NCI-H510A treated with DMSO at 0.1 percent for 48 hours (cell line): ENCODE data around the gene TAOK3.
"Not testable (repeated sequence)": the region's sequence is repeated elsewhere in the genome, so short reads cannot be mapped to it uniquely, and the experiment has no call there.

Experiments used
- DNase-seq: peaks from one replicate; lab custom pipeline; 2025; lab: John Stamatoyannopoulos, UW

TAOK3 gene

DNA sequence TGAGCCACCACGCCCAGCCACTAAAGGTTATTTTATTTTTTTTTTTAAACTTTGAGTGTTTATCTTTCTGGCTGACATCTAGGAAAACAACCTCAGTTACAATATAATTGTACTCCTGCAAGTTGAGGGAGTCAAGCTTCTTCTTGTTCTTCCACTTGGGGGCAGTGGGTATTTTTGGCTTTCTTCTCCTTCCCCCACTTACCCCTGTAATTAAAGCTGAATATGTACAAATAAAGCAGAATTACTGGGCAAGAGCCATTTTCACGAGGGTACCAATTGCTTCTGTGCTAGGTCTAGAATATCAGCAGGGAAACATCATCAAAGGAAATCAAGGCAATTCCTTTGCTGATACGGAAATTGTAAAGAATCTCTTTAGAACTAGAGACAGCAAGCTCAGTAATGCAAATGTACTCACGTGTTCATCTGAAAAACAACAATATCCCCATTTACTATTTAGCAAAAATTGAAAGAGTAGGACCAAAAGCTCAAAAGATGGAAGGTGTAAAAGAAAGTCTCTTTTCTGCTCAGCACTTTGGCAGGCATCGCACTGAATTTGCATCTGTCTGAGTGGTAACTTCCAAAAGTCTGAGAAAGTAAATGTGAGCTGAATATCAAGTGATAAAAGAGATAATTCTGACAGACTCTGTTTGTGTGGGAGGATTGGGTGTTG, 72.8 kb downstream of the TAOK3 start:
- no peak for DNase-seq

GRCh38 chr12:118297284-118297683, 75.4 kb downstream of the TAOK3 start:
- DNase-seq = no peak

GRCh38 chr12:118292836-118293235, 79.9 kb downstream of the TAOK3 start:
- DNase-seq = no peak

- DNase-seq = no peak
These were observed 82.6 kb downstream of the TAOK3 start for GRCh38 chr12:118290130-118290529.

- DNase-seq = no peak
These were observed 84.5 kb downstream of the TAOK3 start for GRCh38 chr12:118288174-118288573.

GRCh38 chr12:118287728-118288127, 85.0 kb downstream of the TAOK3 start:
- no peak for DNase-seq

DNA sequence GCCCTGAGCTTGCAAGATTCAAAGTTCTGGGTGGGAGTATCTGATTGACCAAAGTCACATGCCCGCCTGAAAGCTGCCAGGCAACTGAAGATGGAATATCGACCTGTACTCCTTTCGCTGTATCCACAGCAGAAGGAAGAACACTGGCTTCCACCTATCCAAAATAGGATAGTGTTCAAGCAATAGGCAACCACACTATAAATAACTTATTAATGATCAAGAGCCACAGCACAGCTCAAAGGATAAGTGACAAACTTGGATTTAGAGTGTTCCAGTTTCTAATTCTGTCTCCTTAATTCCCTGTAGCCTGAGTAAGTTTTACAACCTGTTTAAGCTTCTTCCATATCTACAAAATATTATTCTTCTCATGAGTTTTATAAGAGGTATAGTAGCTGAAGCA, 89.9 kb downstream of the TAOK3 start:
- DNase-seq = no peak

DNA sequence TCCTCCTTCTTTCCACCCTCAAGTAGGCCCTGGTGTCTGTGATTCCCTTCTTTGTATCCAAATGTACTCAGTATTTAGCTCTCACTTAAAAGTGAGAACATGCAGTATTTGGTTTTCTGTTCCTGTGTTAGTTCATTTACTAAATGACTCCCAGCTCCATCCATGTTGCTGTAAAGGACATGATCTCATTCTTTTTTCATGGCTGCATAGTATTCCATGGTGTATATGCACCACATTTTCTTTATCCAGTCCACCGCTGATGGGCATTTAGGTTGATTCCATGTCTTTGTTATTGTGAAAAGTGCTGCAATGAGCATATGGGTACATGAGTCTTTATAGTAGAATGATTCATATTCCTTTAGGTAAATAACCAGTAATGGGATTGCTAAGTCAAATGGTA, 94.4 kb downstream of the TAOK3 start:
- not testable (repeated sequence) for DNase-seq

DNA sequence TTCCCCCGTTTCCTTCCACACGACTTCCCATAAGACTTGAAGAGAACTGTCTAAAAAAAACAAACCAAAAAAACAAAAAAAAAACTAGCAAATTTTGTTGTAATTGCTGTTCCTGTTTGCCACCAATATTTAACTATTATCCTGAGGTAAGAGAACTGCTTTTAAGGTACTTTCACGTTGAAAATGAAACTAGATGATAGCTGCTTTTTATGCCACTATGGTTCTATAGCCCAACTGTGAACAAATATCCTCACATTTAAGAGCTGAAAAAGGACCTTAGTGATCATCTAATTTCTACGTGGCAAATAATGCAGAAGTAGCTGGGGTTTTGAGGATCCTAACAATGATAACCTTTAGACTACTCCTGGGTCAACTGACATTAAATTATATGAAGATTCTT, 98.6 kb downstream of the TAOK3 start:
- DNase-seq = no peak

DNA sequence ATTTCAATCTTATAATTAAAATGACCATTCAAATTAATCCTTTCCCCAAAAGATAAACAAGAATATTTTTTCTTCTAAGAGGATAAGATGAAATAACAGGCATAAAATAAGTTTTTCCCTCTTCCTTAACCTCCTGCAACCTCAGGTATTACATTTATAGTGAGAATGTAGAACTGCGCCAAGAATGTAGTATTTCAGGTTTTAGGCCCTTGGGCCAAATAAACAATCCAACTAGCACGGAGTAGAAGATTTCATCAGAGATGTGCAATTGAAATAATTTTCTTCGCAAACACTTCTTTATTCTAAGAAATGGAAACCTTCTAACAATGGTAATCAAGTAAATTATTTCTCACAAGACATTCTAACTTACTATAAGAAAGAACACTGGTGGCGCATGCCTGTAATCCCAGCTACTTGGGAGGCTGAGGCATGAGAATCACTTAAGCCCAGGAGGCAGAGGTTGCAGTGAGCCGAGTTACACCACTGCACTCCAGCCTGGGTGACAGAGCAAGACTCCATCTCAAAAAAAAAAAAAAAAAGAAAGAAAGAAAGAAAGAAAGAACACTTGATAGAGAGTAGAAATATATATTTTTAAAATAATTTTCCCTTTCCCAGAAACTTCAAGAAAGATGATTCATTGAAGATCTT, 100.8 kb downstream of the TAOK3 start:
- no peak for DNase-seq

DNA sequence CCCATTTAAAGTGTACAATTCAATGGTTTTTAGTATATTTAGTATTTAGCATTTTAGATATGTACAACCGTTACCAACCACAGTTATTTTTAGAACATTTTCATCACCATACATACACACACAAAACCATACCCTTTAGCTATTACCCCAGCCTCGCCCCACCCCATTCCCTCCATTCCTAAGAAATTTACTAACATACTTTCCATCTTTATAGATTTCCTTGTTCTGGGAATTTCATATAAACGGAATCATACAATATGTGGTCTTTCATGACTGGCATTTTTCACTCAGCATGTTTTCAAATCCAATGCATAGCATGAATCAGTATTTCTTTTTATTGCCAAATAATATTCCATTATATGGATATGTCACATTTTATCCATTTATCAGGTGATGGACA, 101.5 kb downstream of the TAOK3 start:
- DNase-seq = no peak

- DNase-seq = no peak
These were observed 102.9 kb downstream of the TAOK3 start for GRCh38 chr12:118269806-118270205.

GRCh38 chr12:118259079-118259478, 113.6 kb downstream of the TAOK3 start:
- DNase-seq = no peak

DNA sequence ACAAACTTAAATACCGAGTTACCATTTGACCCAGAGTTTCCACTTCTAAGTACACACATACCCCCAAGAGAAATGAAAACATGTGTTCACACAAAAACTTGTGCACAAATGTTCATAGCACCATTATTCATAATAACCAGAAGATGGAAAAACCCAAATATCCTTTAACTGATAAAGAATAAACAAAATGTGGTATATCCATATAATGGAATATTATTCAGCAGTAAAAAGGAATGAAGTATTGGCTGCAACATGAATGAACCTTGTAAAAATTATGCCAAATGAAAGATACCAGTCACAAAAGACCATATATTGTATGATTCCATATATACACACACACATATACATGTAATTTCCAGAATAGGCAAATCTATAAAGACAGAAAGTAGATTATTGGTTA, 116.4 kb downstream of the TAOK3 start:
- no peak for DNase-seq

- DNase-seq = no peak
These were observed 123.2 kb downstream of the TAOK3 start for GRCh38 chr12:118249547-118249946.

GRCh38 chr12:118245886-118246285, 126.8 kb downstream of the TAOK3 start:
- DNase-seq = not testable (repeated sequence)

GRCh38 chr12:118238888-118239287, 133.8 kb downstream of the TAOK3 start:
- DNase-seq = no peak

GRCh38 chr12:118237908-118238307, 134.8 kb downstream of the TAOK3 start:
- no peak for DNase-seq

GRCh38 chr12:118237052-118237665, 135.5 kb downstream of the TAOK3 start:
- no peak for DNase-seq

DNA sequence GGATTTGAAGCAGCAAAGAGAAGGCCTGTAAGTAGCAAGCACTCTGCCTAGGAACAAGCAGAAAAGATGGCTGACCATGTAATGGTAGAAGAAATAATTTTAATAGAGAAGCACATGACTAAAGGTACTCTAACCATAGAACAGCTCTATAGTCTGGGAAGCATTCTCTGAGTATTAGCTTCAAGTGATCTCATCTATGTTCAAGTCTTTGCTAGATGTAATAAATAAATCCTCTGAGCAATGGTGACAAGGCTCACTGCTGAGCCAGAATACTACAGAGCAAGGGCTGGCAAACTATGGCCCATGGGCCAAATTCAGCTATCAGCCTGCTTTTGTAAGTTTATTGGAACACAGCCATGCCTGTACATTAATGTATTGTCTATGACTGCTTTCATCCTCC, 152.0 kb downstream of the TAOK3 start:
- DNase-seq = no peak

GRCh38 chr12:118219772-118220171, 152.9 kb downstream of the TAOK3 start:
- no peak for DNase-seq

- DNase-seq = no peak
These were observed 153.6 kb downstream of the TAOK3 start for GRCh38 chr12:118219106-118219505.

GRCh38 chr12:118213452-118213851, 159.3 kb downstream of the TAOK3 start:
- no peak for DNase-seq

GRCh38 chr12:118212606-118213005, 160.1 kb downstream of the TAOK3 start:
- no peak for DNase-seq
